ENCODE measurements around the gene MAP2K2. TPM values are rescaled to one million over a fixed set of nuclear protein-coding genes. Genes with fewer than 3 reads are reported as not detected.

MAP2K2 gene
- total RNA-seq, 1 experiment from 2014 or later = 151 TPM

GRCh38 chr19:4059453-4059871, 64.5 kb downstream of the MAP2K2 start:
- Histone ChIP-seq H3K4me1 (ENCODE audit: control insufficient read depth, insufficient read depth, low read length) (peaks cover 37% of the 10 kb centered on the region), H3K36me3 (ENCODE audit: control insufficient read depth, insufficient read depth, low read length) (no peaks in the 10 kb centered on the region; the same call in 1 of the 2 replicates), H3K9me3 (ENCODE audit: control insufficient read depth, insufficient read depth, low read depth, low read length) (no peaks in the 10 kb centered on the region), H3K4me3 (ENCODE audit: low read depth in 2 of 2, low read length in 2 of 2) (peak overlapping the region; percentile 1 to 7; a peak in 1 of 4 replicates), H3K27me3 (ENCODE audit: control insufficient read depth, insufficient read depth, low read length) (no peaks in the 10 kb centered on the region), H3K27ac (ENCODE audit: low read length) (peak overlapping the region; percentile 77)
- intact Hi-C loops (cut with micrococcal nuclease; ENCODE audit: unreplicated experiment) (no loop called here), in situ Hi-C loops (cut with HindIII; ENCODE audit: low pct_unique_long_range_greater_than_20kb, low sequenced_read_pairs) (no loop called here)
- CTCF ChIA-PET = no interaction called here
- ATAC-seq (no peak), DNase-seq (ENCODE audit: low read depth, low spot score) (no peak)
- POLR2A ChIA-PET = no interaction called here
- TF ChIP-seq POLR2AphosphoS5 (IDR thresholded peaks at IDR 0.05; ENCODE audit: low read depth, low read length) = no peak
- TF ChIP-seq SIN3A (IDR thresholded peaks at IDR 0.05; ENCODE audit: borderline replicate concordance, insufficient read depth, low read depth, low read length) = no peak
- TF ChIP-seq, protein P1, sequence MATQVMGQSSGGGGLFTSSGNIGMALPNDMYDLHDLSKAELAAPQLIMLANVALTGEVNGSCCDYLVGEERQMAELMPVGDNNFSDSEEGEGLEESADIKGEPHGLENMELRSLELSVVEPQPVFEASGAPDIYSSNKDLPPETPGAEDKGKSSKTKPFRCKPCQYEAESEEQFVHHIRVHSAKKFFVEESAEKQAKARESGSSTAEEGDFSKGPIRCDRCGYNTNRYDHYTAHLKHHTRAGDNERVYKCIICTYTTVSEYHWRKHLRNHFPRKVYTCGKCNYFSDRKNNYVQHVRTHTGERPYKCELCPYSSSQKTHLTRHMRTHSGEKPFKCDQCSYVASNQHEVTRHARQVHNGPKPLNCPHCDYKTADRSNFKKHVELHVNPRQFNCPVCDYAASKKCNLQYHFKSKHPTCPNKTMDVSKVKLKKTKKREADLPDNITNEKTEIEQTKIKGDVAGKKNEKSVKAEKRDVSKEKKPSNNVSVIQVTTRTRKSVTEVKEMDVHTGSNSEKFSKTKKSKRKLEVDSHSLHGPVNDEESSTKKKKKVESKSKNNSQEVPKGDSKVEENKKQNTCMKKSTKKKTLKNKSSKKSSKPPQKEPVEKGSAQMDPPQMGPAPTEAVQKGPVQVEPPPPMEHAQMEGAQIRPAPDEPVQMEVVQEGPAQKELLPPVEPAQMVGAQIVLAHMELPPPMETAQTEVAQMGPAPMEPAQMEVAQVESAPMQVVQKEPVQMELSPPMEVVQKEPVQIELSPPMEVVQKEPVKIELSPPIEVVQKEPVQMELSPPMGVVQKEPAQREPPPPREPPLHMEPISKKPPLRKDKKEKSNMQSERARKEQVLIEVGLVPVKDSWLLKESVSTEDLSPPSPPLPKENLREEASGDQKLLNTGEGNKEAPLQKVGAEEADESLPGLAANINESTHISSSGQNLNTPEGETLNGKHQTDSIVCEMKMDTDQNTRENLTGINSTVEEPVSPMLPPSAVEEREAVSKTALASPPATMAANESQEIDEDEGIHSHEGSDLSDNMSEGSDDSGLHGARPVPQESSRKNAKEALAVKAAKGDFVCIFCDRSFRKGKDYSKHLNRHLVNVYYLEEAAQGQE (IDR thresholded peaks at IDR 0.05; ENCODE audit: insufficient read depth in 1 of 2, low read depth in 2 of 2, low read length in 1 of 2) = no peak
- TF ChIP-seq TCF7L2 (IDR thresholded peaks at IDR 0.05; ENCODE audit: low read depth, low read length) = no peak
- TF ChIP-seq, protein P2, sequence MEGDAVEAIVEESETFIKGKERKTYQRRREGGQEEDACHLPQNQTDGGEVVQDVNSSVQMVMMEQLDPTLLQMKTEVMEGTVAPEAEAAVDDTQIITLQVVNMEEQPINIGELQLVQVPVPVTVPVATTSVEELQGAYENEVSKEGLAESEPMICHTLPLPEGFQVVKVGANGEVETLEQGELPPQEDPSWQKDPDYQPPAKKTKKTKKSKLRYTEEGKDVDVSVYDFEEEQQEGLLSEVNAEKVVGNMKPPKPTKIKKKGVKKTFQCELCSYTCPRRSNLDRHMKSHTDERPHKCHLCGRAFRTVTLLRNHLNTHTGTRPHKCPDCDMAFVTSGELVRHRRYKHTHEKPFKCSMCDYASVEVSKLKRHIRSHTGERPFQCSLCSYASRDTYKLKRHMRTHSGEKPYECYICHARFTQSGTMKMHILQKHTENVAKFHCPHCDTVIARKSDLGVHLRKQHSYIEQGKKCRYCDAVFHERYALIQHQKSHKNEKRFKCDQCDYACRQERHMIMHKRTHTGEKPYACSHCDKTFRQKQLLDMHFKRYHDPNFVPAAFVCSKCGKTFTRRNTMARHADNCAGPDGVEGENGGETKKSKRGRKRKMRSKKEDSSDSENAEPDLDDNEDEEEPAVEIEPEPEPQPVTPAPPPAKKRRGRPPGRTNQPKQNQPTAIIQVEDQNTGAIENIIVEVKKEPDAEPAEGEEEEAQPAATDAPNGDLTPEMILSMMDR (IDR thresholded peaks at IDR 0.05) = no peak
- BruUV-seq (replicated peaks) = no TSS peak

GRCh38 chr19:4058693-4059452, 65.0 kb downstream of the MAP2K2 start:
- ATAC-seq (peak; percentile 10; the same call in 1 of the 2 replicates), DNase-seq (ENCODE audit: low read depth, low spot score) (no peak)
- BruUV-seq (replicated peaks) = no TSS peak
- ChIA-PET POLR2A (interaction anchor here (0.6 kb wide), 2 partner anchors 19 to 1439 kb away, joined by 6 to 7 read pairs; no protein-coding TSS in a partner anchor), CTCF (interaction anchor here (0.5 kb wide), 1 partner anchor 30 kb away, joined by 7 read pairs; no protein-coding TSS in a partner anchor)
- TF ChIP-seq, protein P1 (IDR thresholded peaks at IDR 0.05; ENCODE audit: insufficient read depth in 1 of 2, low read depth in 2 of 2, low read length in 1 of 2) = no peak
- TF ChIP-seq POLR2AphosphoS5 (IDR thresholded peaks at IDR 0.05; ENCODE audit: low read depth, low read length) = no peak
- TF ChIP-seq TCF7L2 (IDR thresholded peaks at IDR 0.05; ENCODE audit: low read depth, low read length) = no peak
- TF ChIP-seq SIN3A (IDR thresholded peaks at IDR 0.05; ENCODE audit: borderline replicate concordance, insufficient read depth, low read depth, low read length) = no peak
- TF ChIP-seq, protein P2 (IDR thresholded peaks at IDR 0.05) = no peak
- Histone ChIP-seq H3K36me3 (ENCODE audit: control insufficient read depth, insufficient read depth, low read length) (no peaks in the 10 kb centered on the region), H3K27me3 (ENCODE audit: control insufficient read depth, insufficient read depth, low read length) (no peaks in the 10 kb centered on the region), H3K9me3 (ENCODE audit: control insufficient read depth, insufficient read depth, low read depth, low read length) (no peaks in the 10 kb centered on the region), H3K27ac (ENCODE audit: low read length) (peak overlapping the region; percentile 77), H3K4me1 (ENCODE audit: control insufficient read depth, insufficient read depth, low read length) (peaks cover 37% of the 10 kb centered on the region), H3K4me3 (ENCODE audit: low read depth in 2 of 2, low read length in 2 of 2) (0 out of 4 replicates have a peak overlapping the region, but pooled peaks of 1 of the 2 experiments have one; percentile 1)
- intact Hi-C loops (cut with micrococcal nuclease; ENCODE audit: unreplicated experiment) (no loop called here), in situ Hi-C loops (cut with HindIII; ENCODE audit: low pct_unique_long_range_greater_than_20kb, low sequenced_read_pairs) (no loop called here)
